SK-N-MC (cell line): ENCODE measurements around the gene CLIC1.

ENCODE experiments used
- EZH2 ChIP-seq: fragments of 200-600 bp; sonication (generic); IDR thresholded peaks from one replicate; pipeline ENCODE4 v1.6.1; 2017; ENCODE audit warnings: antibody characterized with exemption
- FOXP2 ChIP-seq: optimal IDR thresholded peaks from 2 replicates; pipeline ENCODE3; 2011; ENCODE audit warnings: mild to moderate bottlenecking, moderate library complexity; ENCODE audit not compliant: insufficient read depth; ENCODE audit errors: extremely low read length, control extremely low read depth
- POLR2AphosphoS5 ChIP-seq: IDR thresholded peaks from 2 replicates; pipeline ENCODE4 v1.6.1; 2012; ENCODE audit warnings: mild to moderate bottlenecking, low read depth, low read length, borderline replicate concordance

GRCh38 chr6:31775184-31775583 is 38.9 kb upstream of the CLIC1 start:
- TF ChIP-seq POLR2AphosphoS5: no peak
- no peak for TF ChIP-seq EZH2
- TF ChIP-seq FOXP2: no peak
